Peyer's patch (tissue), 4 donors: ENCODE data around the gene BAK1. TPM values are rescaled to one million over a fixed set of nuclear protein-coding genes. Genes with fewer than 3 reads are reported as not detected.

Experiments used
- DNase-seq, 3 donors: peaks; one replicate each; pipeline ENCODE4 v3.0.0-alpha.2; 2017 to 2019
- H3K27ac ChIP-seq, 4 donors: fragments of 200-600 bp; sonication (generic); one replicate each; pipeline ENCODE4 v1.5.1; 2016 to 2019
- H3K27me3 ChIP-seq, 2 donors: fragments of 200-600 bp; sonication (generic); one replicate each; pipeline ENCODE4 v1.5.1; 2019
- H3K36me3 ChIP-seq, 3 donors: fragments of 200-600 bp; sonication (generic); one replicate each; pipeline ENCODE4 v1.5.1; 2016 to 2019
- H3K4me1 ChIP-seq, 4 donors: fragments of 200-600 bp; sonication (generic); one replicate each; pipeline ENCODE4 v1.5.1; 2016 to 2019
- H3K4me3 ChIP-seq, 4 donors: fragments of 200-600 bp; sonication (generic); 1 replicate in 3 of 4; 2 replicates in 1 of 4; pipeline ENCODE4 v1.5.1; 2016 to 2019; ENCODE audit warnings: mild to moderate bottlenecking in 1 of 4
- H3K9me3 ChIP-seq, 4 donors: fragments of 200-600 bp; sonication (generic); one replicate each; pipeline ENCODE4 v1.5.1; 2016 to 2019; ENCODE audit warnings: mild to moderate bottlenecking in 1 of 4
- CTCF ChIP-seq, 6 experiments: fragments of 450-650 bp in 4 of 6; fragments of 200-600 bp in 2 of 6; sonication (generic) in 1 of 6; IDR thresholded peaks; one replicate each; pipeline ENCODE4 v1.5.1; 2017 to 2019; ENCODE audit warnings: antibody characterized with exemption in 6 of 6, mild to moderate bottlenecking in 3 of 6, moderate library complexity in 1 of 6
- POLR2A ChIP-seq, 2 donors: fragments of 450-650 bp; IDR thresholded peaks; one replicate each; pipeline ENCODE4 v1.5.1; 2017; ENCODE audit warnings: antibody characterized with exemption in 2 of 2, mild to moderate bottlenecking in 2 of 2, moderate library complexity in 2 of 2
- total RNA-seq, 4 donors: library from RNA; depleted of rRNA; stranded (reverse); fragments of >200 nt; gene quantifications; one replicate each; pipeline ENCODE4 v1.1.0, GENCODE V29; 2016

The BAK1 gene
- total RNA-seq, 4 donors from 2014 or later: 28.9 to 71.7 (median 66.3) TPM

DNA sequence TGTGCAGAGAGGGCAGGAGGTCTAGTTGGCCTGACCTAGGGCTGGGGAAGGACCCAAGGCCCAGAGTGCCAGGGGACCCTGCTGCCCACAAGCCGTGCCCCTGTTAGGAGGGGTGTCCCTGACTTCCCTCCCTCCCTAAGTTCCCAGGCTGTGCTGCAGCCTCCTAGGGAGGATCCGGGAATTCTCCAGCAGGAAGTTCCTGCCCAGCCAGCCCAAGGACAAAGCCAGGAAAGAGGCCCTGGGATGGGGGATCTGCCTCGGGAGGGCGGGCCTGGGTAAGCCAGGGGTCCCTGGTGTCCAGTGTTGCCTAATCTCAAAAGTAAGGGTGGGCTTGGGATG is 9.3 kb upstream of the BAK1 start:
- Histone ChIP-seq H3K36me3 (no peaks in the 10 kb centered on the region), H3K4me3 (no peak overlapping the region)
- TF ChIP-seq CTCF (IDR thresholded peaks at IDR 0.05) (no peak), POLR2A (IDR thresholded peaks at IDR 0.05) (no peak)

DNA sequence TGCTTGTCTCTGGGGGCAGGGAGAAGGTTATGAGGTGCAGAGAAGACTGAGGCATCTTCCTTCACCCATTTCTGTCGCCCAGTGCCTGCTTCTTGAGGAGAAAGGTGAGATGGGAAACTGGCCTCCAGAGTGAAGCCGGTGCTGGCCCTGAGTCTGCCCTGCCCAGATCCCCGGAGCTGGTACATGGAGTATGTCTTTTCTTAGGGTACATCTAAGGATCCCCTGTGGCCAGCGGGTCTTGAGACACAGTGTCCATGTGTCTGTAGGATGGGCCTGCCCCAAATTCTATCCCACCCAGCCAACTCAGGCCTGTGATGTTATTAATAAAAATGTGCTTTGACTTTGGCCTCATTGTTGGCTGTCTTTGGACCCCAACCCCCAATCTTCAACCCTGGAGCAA is 8.8 kb upstream of the BAK1 start:
- TF ChIP-seq CTCF (IDR thresholded peaks at IDR 0.05) (no peak), POLR2A (IDR thresholded peaks at IDR 0.05) (no peak)
- no peaks in the 10 kb centered on the region for H3K27me3 ChIP-seq
- peaks cover 9 to 50% (median 24%) of the 10 kb centered on the region in 4 donors for H3K4me1 ChIP-seq
- no peaks in the 10 kb centered on the region for H3K36me3 ChIP-seq
- no peak for DNase-seq
- peak overlapping the region in 3 of 4 donors; percentile 80 to 98 (median 91) for H3K27ac ChIP-seq
- H3K9me3 ChIP-seq: no peaks in the 10 kb centered on the region
- no peak overlapping the region for H3K4me3 ChIP-seq

More for the DNA sequence above, 9.3 kb upstream of the BAK1 start:
- no peaks in the 10 kb centered on the region for H3K27me3 ChIP-seq
- no peak for DNase-seq
- no peaks in the 10 kb centered on the region for H3K9me3 ChIP-seq
- peaks cover 9 to 50% (median 24%) of the 10 kb centered on the region in 4 donors for H3K4me1 ChIP-seq
- H3K27ac ChIP-seq: peak overlapping the region in 3 of 4 donors; percentile 80 to 98 (median 91)

- H3K9me3 ChIP-seq: no peaks in the 10 kb centered on the region
- no peaks in the 10 kb centered on the region for H3K36me3 ChIP-seq
- H3K4me3 ChIP-seq: no peak overlapping the region
- peaks cover 7 to 40% (median 19%) of the 10 kb centered on the region in 4 donors for H3K4me1 ChIP-seq
- DNase-seq: no peak
- TF ChIP-seq POLR2A (IDR thresholded peaks at IDR 0.05) (no peak), CTCF (IDR thresholded peaks at IDR 0.05) (no peak)
- no peak overlapping the region for H3K27ac ChIP-seq
- H3K27me3 ChIP-seq: no peaks in the 10 kb centered on the region
These were observed 7.5 kb upstream of the BAK1 start for GRCh38 chr6:33587529-33587928.

- Histone ChIP-seq H3K27ac (peak overlapping the region in 1 of 4 donors; percentile 39), H3K4me3 (peak overlapping the region in 2 of 4 donors; percentile 6 to 9), H3K4me1 (peaks cover 7 to 35% (median 17%) of the 10 kb centered on the region in 4 donors), H3K36me3 (no peaks in the 10 kb centered on the region), H3K9me3 (no peaks in the 10 kb centered on the region), H3K27me3 (no peaks in the 10 kb centered on the region)
- TF ChIP-seq POLR2A (IDR thresholded peaks at IDR 0.05): no peak
- TF ChIP-seq CTCF (IDR thresholded peaks at IDR 0.05): no peak
- no peak for DNase-seq
These were observed 6.1 kb upstream of the BAK1 start for GRCh38 chr6:33586108-33586640.

DNA sequence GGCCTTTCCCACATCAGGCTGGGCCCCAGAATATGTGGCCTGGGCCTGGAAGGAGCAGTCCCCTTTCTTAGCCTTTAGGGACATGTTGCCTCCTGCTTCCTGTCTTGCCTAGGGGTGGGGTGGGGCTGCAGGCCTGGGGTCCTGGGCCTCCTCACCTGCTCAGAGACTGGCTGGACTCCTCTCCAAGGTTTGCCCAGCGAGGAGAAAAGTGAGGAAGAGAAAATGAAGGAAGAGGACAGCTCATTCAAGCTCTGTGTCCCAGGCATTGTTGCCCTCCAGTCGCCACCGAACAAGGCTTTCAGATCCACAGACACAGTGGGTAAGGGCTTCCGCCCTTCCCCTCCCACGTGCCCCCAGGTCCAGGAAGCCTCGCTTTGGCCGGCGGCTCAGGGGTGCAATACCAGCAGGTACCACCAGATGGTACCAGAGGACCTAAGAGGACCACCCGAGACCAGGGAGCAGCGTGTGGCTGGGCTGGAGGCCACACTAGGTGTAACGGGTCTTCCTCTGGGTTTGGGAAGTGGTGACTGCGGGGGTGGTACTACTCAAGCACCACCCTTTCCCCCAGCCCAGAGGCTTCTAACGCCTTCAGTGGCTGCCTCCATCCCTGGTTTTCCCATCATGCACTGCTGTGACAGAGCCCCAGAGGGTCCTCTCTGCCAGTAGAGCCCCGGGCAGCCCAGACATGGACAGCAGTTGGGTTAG is 5.5 kb upstream of the BAK1 start:
- Histone ChIP-seq H3K4me3 (peak overlapping the region in 2 of 4 donors; percentile 6 to 9), H3K36me3 (no peaks in the 10 kb centered on the region), H3K27ac (peak overlapping the region in 1 of 4 donors; percentile 64), H3K4me1 (peaks cover 7 to 32% (median 17%) of the 10 kb centered on the region in 4 donors), H3K27me3 (no peaks in the 10 kb centered on the region), H3K9me3 (no peaks in the 10 kb centered on the region)
- TF ChIP-seq CTCF (IDR thresholded peaks at IDR 0.05): peak; percentile 98 to 99 (median 98)
- no peak for TF ChIP-seq POLR2A (IDR thresholded peaks at IDR 0.05)
- peak; percentile 89 to 97 (median 94) for DNase-seq
